GM18498 (cell line): ENCODE data around the gene DIPK2B.

Experiments
- ATAC-seq: cut with Tn5 transposase; IDR thresholded peaks from one replicate; pipeline ENCODE4 v1.9.1; 2021; ENCODE audit warnings: mild to moderate bottlenecking, moderate library complexity; ENCODE audit not compliant: unreplicated experiment

The DIPK2B gene

DNA sequence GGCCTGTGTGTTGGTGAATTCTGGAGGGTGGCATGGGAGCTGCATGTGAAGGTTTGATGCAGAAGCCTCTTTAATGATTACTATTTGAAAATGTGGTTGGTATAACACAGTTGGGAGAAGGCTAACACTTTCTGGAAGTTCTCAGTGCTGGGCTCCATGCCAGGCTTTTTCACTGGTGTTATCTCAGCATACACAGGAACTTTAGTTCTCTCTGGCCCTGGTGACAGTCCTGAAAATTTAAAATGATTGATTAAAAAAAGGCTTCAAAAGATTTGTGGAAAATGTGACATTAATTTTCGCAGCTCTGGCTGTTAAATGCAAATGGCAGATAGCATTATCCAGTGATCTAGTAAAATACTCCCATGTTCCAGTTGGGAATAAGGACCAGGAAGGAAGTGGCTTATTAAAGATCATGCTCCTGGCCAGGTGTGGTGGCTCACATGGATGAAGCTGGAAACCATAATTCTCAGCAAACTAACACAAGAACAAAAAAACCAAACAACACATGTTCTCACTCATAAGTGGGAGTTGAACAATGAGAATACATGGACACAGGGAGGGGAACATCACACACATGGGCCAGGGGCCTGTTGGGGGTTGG is 36.6 kb downstream of the DIPK2B start:
- ATAC-seq = no peak

DNA sequence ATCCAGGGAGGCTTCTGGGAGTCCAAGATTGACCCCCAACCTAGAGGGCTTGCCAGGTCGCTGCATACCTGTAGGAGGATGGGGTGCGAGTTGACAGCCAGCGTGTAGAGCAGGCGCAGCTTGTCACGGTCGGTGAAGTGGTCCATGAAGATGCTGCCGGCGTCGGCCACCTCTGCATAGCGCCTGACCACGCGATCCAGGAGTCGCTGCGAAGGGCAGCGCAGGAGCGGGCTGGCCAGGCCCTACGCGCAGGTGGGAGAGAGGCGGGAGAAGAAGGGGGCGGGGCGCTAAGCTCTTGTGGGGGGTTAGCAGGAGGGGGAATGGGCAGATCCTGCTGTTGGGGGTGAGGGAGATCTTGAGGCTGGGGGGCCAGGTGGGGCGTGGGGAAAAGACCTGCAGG is 43.0 kb downstream of the DIPK2B start:
- ATAC-seq = no peak

DNA sequence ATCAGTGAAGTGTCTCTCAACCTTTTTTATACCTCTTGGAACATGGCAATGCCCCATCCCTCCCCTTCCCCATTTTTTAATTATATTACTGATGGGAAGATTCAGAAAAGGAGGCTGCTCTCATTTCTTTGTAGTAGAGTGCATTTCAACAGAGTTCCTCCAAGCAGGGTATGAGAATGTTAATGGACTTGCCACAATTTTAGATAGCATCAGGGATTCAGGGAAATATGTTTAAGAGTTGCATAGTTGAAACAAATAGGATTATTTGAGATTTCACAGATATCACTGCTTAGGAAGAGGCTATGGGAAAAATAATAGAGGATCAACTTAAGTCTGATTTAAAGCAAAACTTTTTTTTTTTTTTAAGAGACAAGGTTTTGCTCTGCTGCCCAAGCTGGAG is 46.2 kb downstream of the DIPK2B start:
- no peak for ATAC-seq

DNA sequence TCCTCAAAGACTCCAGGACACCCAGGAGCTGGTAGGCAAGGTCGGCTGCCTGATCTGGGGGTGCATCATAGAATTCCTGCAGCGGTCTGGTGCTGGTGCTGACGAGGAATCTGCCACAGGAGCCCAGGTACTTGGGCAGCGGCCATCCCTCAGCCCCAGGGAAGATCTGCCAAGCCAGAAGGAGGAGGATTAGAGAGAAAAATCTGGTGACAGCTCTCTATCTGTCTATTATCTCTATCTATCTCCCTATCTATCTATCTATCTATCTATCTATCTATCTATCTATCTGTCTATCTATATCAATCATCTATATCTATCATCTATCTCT is 46.7 kb downstream of the DIPK2B start:
- no peak for ATAC-seq
